Measurements from ENCODE around the gene OR5H14.
"Not testable (repeated sequence)": the region's sequence is repeated elsewhere in the genome, so short reads cannot be mapped to it uniquely, and the experiment has no call there.

OR5H14 gene

DNA sequence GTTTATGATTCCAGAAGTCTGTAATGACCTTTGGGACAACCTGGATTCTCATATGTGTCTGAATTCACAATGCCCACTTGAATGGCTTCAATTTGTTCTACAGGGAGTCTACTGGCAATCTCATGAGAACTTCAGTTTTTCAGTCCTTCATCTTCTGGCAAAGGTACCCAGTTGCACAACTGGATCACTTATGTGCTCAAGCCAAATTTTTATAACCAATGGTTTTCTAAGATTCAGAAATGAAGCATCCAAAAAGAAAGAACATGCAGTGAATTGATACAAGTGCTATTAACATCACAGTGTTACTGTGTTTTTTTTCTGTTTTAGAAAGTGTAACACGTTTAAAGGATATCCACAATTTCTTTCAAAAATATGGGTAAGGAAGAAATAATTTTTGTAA, at the start of gene OR5H14:
Gene OR5H14, plus strand, starts transcription at position 301 of the 400 bp plus-strand sequence. CDS start 1,907 bp downstream, outside the sequence.
- DNase-seq (ENCODE audit: low read depth, low spot score): no peak

DNA sequence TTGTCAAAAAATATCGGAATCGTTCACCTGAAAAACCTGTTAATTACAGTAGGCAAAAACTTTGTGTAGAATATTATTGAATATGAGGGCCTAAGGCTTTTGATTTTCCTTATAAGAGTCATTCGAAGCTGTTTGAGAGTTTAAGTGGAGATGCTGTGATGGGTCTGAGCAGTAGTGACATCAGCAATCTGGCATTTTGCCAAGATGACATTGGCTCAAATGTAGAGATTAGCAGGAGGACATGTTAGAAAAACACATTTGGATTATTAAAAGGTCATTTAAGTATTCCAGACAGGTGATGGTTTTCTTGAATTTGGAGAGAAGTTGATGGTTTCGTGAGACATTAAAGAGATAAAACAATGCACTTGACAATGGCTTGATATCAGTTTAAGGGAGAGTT, 47.4 kb upstream of the OR5H14 start:
- DNase-seq (ENCODE audit: low read depth, low spot score): no peak

DNA sequence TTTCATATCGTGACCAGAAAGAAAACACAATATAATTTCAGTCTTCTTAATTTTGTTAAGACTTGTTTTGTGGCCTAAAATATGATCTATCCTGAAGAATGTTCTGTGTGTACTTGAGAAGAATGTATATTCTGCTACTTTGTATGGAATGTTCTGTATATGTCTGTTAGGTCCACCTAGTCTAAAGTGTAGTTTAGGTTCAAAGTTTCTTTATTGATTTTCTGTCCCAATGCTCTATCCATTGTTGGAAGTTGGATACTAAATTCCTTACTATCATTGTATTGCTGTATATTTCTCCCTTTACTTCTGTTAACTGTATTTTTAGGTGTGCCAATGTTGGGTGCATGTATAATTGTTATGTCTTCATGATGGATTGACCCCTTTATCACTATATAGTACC, 39.1 kb upstream of the OR5H14 start:
- DNase-seq (ENCODE audit: low read depth, low spot score): no peak

DNA sequence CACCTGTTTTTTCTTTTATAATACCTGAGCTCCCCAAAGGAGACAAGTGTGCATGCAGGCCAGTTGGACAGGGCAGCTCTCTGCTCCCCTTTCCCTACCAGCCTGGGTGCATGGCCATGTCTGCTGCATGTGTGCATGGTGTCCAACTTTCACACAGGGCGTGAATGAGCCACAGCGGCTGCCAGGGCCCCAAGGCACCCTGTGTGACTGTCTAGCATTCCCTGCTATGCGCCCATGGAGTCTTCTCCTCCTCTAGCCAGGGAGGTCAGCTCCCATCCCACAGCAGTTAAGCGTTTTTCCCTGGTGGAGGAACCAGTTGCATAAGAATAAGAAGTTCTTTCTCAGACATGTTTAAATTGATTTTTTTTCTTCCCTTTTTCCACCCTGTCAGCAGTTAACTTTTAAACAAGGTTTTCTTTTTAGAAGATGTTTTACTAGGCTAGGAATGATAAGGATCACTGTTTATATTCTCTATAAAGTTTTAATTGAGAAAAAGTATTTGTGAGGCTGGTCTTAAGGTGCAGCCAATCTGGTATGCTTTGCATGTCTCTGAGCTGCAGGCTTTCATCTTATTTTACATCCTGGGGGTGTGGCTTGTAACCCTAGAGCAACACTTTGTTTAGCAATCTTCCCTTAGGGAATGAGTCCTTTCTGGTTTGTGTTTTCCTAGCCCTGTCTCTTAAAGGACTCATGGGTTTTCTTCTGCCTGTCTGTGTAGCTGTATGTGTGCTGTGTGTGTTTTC, 37.3 kb upstream of the OR5H14 start:
- DNase-seq (ENCODE audit: low read depth, low spot score): no peak

DNA sequence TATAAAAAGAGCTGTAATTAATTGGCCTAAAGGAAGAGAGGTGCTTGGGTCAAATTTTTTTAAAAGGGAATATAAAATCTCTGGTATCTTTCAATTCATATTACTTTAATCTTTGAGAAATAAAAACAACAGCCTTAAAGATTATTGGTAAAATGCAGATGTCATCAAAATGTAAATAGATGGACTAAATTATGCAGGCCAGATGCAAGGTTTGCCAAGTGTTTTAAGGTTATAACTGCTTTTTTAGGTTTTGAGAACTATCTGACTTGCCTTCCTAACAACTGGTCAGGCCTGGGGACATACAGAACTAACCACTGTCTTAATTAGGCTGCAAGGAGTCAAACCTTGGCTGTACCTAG, 36.8 kb upstream of the OR5H14 start:
- no peak for DNase-seq (ENCODE audit: low read depth, low spot score)

DNA sequence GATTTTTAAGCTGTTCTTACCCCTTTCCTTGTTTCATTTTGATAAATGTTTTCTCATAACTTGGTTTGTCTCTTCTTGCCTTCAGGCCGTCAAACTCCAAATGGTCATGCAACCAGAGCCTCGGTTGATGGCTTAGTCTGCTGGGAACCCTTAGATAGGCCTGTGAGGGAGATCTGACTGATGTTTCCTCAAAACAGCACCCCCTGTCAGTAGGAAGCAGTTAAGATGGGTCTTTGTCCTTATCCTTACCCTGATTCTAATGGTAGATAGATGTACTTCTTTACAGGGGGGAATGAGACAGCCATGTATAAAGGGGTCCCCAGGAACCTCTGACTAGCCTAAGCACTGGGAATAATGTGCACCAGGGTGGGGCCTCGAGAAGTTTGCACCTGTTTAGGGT, 33.0 kb upstream of the OR5H14 start:
- no peak for DNase-seq (ENCODE audit: low read depth, low spot score)

DNA sequence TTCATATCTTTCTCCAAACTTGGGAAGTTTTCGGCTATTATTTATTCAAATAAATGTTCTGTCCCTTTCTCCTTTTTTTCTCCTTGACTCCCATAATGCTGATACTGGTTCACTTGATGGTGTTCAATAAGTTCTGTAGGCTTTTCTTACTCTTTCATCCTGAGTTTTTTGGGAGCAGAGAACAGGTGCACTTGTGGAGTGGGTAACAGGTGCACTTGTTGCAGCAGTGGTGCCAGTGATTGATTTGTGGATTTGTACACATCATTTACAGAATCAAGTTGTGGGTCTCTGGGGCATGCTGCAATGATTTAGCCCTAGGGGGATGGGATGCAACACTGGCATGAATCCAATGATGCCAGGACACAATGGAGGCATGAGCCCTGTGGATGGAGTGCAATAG, 31.6 kb upstream of the OR5H14 start:
- DNase-seq (ENCODE audit: low read depth, low spot score): no peak

DNA sequence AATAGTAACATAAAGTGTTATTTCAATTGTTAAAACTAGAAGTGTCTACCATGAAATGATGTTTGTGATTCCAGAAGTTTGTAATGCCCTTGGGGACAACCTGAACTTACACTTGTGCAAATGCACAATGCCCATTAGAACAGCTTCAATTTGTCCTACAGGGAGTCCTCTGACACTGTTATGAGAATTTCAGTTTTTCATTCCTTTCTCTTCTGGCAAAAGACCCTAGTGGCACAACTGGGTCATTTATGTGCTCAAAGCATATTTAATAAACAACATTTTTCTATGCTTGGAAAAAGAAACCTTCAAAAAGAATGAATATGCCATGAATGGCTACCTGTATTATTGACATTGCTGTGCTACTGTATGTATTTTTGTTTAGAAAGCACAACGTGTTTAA, 16.9 kb upstream of the OR5H14 start, which contains the start of gene OR5H1:
Gene OR5H1, plus strand, starts transcription at position 301 of the 400 bp plus-strand sequence. CDS start 1,977 bp downstream, outside the sequence.
- DNase-seq (ENCODE audit: low read depth, low spot score): no peak

DNA sequence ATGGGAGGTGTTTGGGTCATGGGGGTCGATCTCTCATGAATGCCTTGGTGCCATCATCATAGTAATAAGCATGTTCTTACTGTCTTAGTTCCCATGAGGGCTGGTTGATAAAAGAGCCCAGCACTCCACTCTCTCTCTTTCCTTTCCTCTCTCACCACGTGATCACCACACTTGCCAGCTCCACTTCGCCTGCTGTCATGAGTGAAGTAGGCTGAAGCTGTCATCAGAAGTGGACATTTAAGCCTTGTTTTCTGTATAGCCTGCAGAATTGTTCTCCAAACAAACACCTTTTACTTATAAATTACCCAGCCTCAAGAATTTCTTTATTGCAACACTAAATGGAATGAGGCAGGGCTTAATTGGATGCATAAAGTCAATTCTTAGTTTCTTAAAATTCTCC, 10.6 kb upstream of the OR5H14 start:
- no peak for DNase-seq (ENCODE audit: low read depth, low spot score)

DNA sequence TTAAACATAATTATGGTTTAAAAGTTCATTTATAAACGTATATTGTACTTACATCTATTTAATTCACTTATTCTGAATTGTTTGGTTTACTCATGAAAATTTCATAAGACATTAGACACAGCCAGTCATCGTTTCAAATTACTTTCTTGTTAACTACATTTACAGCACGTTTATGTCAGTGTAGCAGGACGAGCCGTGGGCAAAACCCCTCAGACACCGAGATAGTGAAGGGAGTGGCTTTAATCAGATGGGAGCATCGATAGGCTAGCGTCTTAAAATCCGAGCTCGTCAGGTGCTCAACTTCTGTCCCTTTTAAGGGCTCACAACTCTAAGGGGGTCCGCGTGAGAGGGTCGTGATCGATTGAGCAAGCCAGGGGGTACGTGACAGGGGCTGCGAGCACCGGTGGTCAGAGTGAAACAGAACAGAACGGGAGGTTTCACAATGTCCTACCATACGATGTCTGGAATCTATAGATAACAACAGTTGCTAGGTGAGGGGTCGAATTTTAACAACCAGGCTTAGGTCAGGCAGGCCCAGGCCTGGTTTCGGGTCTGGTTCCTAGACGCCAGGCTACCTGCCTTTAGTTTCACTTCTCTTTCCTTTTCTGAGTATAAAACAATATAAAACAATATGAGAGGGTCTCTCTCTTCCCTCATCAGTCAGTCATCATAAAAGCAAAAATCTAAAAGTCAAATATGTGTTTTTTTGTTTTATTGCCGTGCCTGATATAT, 9.3 kb upstream of the OR5H14 start:
- not testable (repeated sequence) for DNase-seq (ENCODE audit: low read depth, low spot score)

DNA sequence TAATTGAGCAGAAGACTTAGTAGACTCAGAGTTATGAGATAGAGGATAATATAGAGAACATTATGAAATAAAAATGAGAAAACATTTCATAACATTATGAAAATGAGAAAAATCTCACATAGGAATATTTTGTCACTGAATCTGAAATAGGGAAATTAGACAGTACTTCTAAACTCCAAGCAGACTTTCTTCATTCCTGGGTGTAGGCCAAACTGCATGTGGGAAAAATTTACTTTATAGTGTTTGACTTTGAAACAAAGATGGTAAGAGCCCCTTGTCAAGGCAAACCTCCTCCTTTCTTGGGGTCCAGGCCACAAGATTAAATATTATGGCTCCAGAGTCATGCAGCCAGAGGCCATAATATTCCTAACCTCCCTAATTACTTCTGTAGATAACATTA, 6.7 kb upstream of the OR5H14 start:
- DNase-seq (ENCODE audit: low read depth, low spot score): no peak

DNA sequence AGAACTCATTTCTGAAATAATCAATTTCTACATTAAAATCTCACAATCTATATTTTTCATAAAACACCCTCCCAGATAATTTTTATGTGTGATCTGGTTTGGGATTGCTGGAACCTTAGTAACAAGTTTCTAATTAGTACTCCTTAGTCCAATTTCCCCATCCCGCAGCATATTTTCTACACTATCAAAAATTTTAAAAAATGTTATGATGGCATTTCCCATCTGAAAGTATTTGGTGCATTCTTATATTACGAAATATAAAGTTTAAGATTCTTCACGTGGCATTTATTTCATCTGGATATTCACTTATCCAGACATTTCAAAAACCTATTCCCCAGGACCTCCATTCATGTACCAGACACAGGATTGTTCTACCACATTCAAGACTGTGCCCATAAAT, 1.5 kb downstream of the OR5H14 start:
- no peak for DNase-seq (ENCODE audit: low read depth, low spot score)

DNA sequence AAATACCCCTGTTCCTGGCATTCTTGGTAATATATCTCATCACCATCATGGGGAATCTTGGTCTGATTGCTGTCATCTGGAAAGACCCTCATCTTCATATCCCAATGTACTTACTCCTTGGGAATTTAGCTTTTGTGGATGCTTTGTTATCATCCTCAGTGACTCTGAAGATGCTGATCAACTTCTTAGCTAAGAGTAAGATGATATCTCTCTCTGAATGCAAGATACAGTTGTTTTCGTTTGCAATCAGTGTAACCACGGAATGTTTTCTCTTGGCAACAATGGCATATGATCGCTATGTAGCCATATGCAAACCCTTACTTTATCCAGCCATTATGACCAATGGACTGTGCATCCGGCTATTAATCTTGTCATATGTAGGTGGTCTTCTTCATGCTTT, 2.2 kb downstream of the OR5H14 start:
- DNase-seq (ENCODE audit: low read depth, low spot score): not testable (repeated sequence)

DNA sequence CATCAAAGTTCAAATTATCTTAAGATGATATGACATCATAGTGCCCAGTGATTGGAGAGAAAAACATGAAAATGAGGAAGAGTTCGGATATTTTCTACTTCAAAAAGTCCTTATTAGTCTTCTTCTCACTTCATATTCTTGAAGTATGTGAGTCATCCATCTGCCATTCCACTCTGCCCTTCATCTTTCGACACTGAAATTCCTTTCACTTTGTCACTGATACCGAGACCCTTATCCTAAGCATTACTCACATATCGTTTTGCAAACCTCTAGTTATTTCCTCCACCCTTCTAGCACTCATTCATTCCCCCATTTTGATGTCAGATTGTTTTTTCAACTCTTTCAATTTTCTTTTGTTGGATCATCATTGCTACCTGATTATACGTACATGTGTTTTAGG, 4.0 kb downstream of the OR5H14 start:
- DNase-seq (ENCODE audit: low read depth, low spot score): no peak

DNA sequence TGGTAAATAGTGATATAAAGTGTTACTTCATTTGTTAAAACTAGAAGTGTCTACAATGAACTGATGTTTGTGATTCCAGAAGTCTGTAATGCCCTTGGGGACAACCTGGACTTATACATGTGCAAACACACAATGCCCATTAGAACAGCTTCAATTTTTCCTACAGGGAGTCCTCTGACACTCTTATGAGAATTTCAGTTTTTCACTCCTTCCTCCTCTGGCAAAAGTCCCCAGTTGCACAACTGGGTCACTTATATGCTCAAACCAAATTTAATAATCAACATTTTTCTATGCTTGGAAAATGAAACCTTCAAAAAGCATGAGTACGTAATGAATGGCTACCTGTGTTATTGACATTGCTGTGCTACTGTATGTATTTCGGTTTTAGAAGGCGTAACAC, 19.1 kb downstream of the OR5H14 start, which contains the start of gene OR5H15:
Gene OR5H15, plus strand, starts transcription at position 301 of the 400 bp plus-strand sequence. CDS start 2,004 bp downstream, outside the sequence.
- DNase-seq (ENCODE audit: low read depth, low spot score): no peak

DNA sequence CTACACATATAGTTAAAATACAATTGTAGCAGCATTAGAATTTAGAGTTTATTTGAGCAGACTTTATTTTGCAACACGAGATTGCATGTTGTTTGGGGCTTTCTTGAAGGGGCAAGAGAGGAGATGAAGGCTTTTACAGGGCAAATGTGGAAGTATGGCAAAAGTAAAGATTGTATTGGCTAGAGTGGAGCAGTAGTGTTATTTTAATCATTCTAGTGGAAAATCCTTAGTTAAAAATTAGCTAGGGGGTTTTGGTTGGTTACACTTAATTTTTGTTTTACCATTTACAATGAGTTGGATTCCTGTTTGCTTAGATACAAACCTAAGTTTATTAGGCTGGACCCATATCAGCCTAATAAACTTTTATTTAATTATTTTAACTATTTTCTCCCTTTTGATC, 23.8 kb downstream of the OR5H14 start:
- no peak for DNase-seq (ENCODE audit: low read depth, low spot score)

DNA sequence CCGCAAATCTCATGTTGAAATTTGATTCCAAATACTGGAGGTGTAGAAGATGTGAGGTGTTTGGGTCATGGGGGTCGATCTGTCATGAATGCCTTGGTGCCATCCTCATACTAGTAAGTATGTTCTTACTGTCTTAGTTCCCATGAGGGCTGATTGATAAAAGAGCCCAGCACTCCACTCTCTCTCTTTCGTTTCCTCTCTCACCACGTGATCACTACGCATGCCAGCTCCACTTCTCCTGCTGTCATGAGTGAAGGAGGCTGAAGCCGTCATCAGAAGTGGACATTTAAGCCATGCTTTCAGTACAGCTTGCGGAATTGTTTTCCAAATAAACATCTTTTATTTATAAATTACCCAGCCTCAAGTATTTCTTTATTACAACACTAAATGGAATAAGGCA, 25.3 kb downstream of the OR5H14 start:
- DNase-seq (ENCODE audit: low read depth, low spot score): no peak

DNA sequence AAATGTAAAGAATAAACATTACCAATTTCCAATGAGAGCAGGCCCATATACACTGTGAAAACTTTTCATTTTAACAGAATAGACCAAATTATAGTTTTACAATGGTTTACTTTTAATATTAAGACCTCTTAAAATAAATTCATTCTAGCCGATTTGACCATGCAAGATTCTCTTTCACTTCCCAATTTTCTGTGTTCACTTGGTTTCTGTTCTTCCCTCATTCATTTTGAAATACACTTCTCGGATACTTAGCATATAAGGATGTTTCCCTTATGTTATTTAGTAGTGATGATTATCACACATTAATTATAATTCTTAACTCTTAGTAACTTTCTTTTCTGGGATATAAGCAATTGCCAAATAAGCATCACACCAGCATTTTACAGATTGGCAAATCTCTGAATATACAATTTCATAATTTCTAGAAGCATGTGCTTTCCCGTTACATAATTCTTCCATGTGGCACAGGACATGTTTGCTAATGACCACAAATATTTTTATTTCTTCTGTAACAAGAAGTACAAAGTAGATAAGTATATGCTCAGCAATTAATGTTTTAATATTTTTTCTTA, 33.1 kb downstream of the OR5H14 start:
- no peak for DNase-seq (ENCODE audit: low read depth, low spot score)

DNA sequence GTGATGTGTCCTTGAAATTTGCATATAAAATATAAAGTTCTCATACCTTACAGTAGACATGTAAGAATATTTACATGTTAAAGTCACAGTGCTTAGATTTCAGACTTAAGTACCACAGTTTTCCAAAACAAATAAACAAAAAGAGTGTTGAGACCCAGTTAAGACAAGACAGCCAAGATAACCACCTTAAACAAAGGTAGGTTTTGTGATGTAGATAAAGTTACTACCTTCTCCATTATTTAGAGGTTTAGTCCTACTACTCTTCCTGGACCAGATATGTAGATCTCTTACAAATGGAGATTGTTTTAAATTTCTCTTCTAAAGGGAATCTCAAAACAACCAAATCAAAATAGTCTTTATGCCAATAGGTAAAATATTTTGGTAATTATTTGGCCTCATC, 34.9 kb downstream of the OR5H14 start:
- no peak for DNase-seq (ENCODE audit: low read depth, low spot score)

DNA sequence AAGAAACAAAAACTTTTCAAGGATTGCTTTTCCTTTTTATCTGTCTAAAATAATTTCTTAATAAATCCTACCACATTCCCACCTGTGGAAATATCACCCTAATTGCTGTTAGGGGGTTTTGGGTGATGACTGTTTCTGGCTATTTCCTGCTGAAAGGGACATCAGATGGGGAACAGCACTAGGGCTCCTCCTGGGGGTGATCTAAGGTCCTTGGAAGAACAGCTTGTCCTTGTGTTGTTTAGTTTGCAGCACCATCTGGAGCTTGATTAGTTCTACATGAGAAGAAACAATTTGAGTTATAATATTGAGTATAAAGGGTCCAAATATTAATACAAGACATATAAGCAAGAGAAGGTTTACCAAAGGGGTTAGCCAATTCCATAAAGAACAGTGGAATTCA, 37.9 kb downstream of the OR5H14 start:
- DNase-seq (ENCODE audit: low read depth, low spot score): no peak

DNA sequence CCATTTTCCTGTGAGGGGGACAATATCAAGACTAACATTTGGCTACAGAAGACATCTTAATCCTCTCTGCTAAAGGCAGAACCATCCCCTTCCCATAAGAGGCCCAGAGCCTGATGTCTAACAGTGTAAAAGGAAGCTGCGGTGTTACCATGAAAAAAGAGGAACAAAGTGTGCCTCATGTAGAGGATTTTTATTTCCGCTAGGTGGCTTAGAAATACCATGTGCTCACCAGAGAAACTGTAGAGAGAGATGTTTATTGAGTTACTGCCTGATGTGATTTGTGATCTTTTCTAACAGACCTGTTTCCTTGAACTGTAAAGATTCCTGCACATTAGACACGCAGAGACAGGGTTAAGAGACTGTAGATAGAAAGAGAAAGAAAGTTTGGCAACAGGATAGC, 41.3 kb downstream of the OR5H14 start:
- DNase-seq (ENCODE audit: low read depth, low spot score): no peak

DNA sequence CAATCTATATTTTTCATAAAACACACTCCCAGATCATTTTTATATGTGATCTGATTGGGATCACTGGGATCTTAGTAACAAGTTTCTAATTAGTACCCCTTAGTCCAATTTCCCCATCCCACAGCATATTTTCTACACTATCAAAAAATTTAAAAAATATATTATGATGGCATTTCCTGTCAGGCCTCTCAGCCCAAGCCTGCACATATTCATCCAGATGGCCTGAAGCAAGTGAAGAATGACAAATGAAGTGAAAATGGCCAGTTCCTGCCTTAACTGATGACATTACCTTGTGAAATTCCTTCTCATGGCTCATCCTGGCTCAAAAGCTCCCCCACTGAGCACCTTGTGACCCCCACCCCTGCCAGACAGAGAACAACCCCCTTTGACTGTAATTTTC, 43.6 kb downstream of the OR5H14 start:
- DNase-seq (ENCODE audit: low read depth, low spot score): not testable (repeated sequence)

DNA sequence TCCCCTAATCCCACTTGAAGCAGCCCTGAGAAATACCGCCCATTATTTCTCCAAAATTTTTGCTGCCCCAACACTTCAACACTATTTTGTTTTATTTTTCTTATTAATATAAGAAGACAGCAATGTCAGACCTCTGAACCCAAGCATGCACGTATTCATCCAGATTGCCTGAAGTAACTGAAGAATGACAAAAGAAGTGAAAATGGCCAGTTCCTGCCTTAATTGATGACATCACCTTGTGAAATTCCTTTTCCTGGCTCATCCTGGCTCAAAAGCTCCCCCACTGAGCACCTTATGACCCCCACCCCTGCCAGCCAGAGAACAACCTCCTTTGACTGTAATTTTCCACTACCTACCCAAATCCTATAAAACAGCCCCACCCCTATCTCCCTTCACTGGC, 49.0 kb downstream of the OR5H14 start:
- DNase-seq (ENCODE audit: low read depth, low spot score): not testable (repeated sequence)
